Upper lobe of right lung (tissue), 1 donor: ENCODE results near the gene RBMS3. TPM values are rescaled to one million over a fixed set of nuclear protein-coding genes. Genes with fewer than 3 reads are reported as not detected.
"Not testable (repeated sequence)": the region's sequence is repeated elsewhere in the genome, so short reads cannot be mapped to it uniquely, and the experiment has no call there.

Experiments used
- ATAC-seq: fragments of 200-7000 bp; cut with Tn5 transposase; one replicate; pipeline ENCODE4 v1.9.1; 2020; ENCODE audit warnings: mild to moderate bottlenecking, moderate library complexity
- DNase-seq: peaks from one replicate; pipeline ENCODE4 v3.0.0-alpha.2; 2020
- H3K27ac ChIP-seq: fragments of 200-600 bp; one replicate; pipeline ENCODE4 v1.8.0; 2022
- H3K27me3 ChIP-seq: fragments of 200-600 bp; one replicate; pipeline ENCODE4 v1.8.0; 2022; ENCODE audit warnings: mild to moderate bottlenecking
- H3K36me3 ChIP-seq: fragments of 200-600 bp; one replicate; pipeline ENCODE4 v1.8.0; 2022
- H3K4me1 ChIP-seq: fragments of 200-600 bp; one replicate; pipeline ENCODE4 v1.8.0; 2022
- H3K4me3 ChIP-seq: fragments of 200-600 bp; one replicate; pipeline ENCODE4 v1.8.0; 2022; ENCODE audit warnings: mild to moderate bottlenecking
- H3K9me3 ChIP-seq: fragments of 200-600 bp; one replicate; pipeline ENCODE4 v1.8.0; 2022
- CTCF ChIP-seq: fragments of 200-600 bp; IDR thresholded peaks from one replicate; pipeline ENCODE4 v1.8.0; 2022; ENCODE audit warnings: antibody characterized with exemption
- intact Hi-C: fragments of 100-400 bp; cut with DNase I; formaldehyde crosslinking; loops from one replicate; pipeline ENCODE4 v1.11.0; 2022
- total RNA-seq: library from RNA; stranded (reverse); fragmentation: NEBNext Ultra II Directional; extraction: Animal tissue kit (Norgen Biotek cat#: 25700); gene quantifications from one replicate; pipeline ENCODE4 v1.2.1, GENCODE V29; 2021
- donor health status: DM: no; HTN: yes; CAD: no; lungs with severe emphysema.

RBMS3 gene
- total RNA-seq, 1 donor from 2014 or later = 85.9 TPM

- no peak for ATAC-seq
- H3K27ac ChIP-seq = no peak overlapping the region
- H3K9me3 ChIP-seq = no peaks in the 10 kb centered on the region
- no peak overlapping the region for H3K4me3 ChIP-seq
- intact Hi-C loops = no loop called here
- no peak for DNase-seq
- H3K36me3 ChIP-seq = no peaks in the 10 kb centered on the region
- no peaks in the 10 kb centered on the region for H3K27me3 ChIP-seq
- H3K4me1 ChIP-seq = no peaks in the 10 kb centered on the region
- no peak for TF ChIP-seq CTCF
These were observed 753.5 kb downstream of the RBMS3 start for GRCh38 chr3:30034246-30034991.

GRCh38 chr3:30035935-30036567 is 755.2 kb downstream of the RBMS3 start:
- no peaks in the 10 kb centered on the region for H3K9me3 ChIP-seq
- intact Hi-C loops = no loop called here
- no peaks in the 10 kb centered on the region for H3K4me1 ChIP-seq
- TF ChIP-seq CTCF = no peak
- ATAC-seq = no peak
- DNase-seq = no peak
- H3K36me3 ChIP-seq = no peaks in the 10 kb centered on the region
- no peak overlapping the region for H3K27ac ChIP-seq
- no peak overlapping the region for H3K4me3 ChIP-seq
- no peaks in the 10 kb centered on the region for H3K27me3 ChIP-seq

- intact Hi-C loops = no loop called here
These were observed 759.3 kb downstream of the RBMS3 start for GRCh38 chr3:30040126-30040525.

GRCh38 chr3:30041481-30041880 is 760.6 kb downstream of the RBMS3 start:
- H3K4me3 ChIP-seq, intact Hi-C loops, DNase-seq, H3K27ac ChIP-seq, H3K4me1 ChIP-seq, H3K36me3 ChIP-seq, ATAC-seq, H3K27me3 ChIP-seq, H3K9me3 ChIP-seq: not testable (repeated sequence)

More at GRCh38 chr3:30040126-30040525, 759.3 kb downstream of the RBMS3 start:
- no peaks in the 10 kb centered on the region for H3K9me3 ChIP-seq
- H3K4me3 ChIP-seq = no peak overlapping the region
- peak; percentile 39 for ATAC-seq
- no peaks in the 10 kb centered on the region for H3K27me3 ChIP-seq
- no peaks in the 10 kb centered on the region for H3K36me3 ChIP-seq
- H3K27ac ChIP-seq = no peak overlapping the region
- DNase-seq = no peak
- H3K4me1 ChIP-seq = no peaks in the 10 kb centered on the region
- no peak for TF ChIP-seq CTCF

- H3K36me3 ChIP-seq = no peaks in the 10 kb centered on the region
- intact Hi-C loops = no loop called here
- H3K27me3 ChIP-seq = no peaks in the 10 kb centered on the region
- H3K4me1 ChIP-seq = no peaks in the 10 kb centered on the region
- ATAC-seq = peak; percentile 87
- no peak overlapping the region for H3K4me3 ChIP-seq
- H3K9me3 ChIP-seq = no peaks in the 10 kb centered on the region
- H3K27ac ChIP-seq = no peak overlapping the region
- no peak for DNase-seq
- TF ChIP-seq CTCF = peak; percentile 79
These were observed 761.5 kb downstream of the RBMS3 start for GRCh38 chr3:30042274-30042859.

- intact Hi-C loops = no loop called here
- no peaks in the 10 kb centered on the region for H3K36me3 ChIP-seq
- no peak for TF ChIP-seq CTCF
- DNase-seq (no peak), ATAC-seq (no peak)
- H3K4me1 ChIP-seq = no peaks in the 10 kb centered on the region
- no peaks in the 10 kb centered on the region for H3K9me3 ChIP-seq
- H3K27ac ChIP-seq = no peak overlapping the region
- H3K27me3 ChIP-seq = no peaks in the 10 kb centered on the region
- H3K4me3 ChIP-seq = no peak overlapping the region
These were observed 762.2 kb downstream of the RBMS3 start for GRCh38 chr3:30042916-30043555.
